HG03095 (cell line): ENCODE results near the gene PRKG1.
"Not testable (repeated sequence)": the region's sequence is repeated elsewhere in the genome, so short reads cannot be mapped to it uniquely, and the experiment has no call there.

ENCODE experiments used
- ATAC-seq: cut with Tn5 transposase; IDR thresholded peaks from one replicate; pipeline ENCODE4 v1.9.1; 2021; ENCODE audit warnings: moderate library complexity; ENCODE audit not compliant: unreplicated experiment

PRKG1 gene

DNA sequence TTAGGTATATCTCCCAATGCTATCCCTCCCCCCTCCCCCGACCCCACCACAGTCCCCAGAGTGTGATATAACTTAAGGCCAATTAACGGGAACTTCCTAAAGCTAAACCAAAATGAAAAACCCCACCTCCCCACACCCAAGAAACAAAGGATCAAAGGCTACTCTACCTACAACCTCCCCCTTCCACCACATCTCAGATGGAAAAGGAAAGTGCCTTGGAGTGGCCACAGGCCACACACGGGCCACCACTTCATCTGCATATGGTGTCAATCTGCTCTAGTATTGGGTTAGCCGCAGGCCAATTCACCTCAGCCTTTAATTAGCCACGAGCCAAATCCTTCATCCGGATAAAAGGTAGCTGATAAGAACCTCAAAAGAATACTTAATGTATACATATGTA is 605.6 kb downstream of the PRKG1 start:
- ATAC-seq: no peak

DNA sequence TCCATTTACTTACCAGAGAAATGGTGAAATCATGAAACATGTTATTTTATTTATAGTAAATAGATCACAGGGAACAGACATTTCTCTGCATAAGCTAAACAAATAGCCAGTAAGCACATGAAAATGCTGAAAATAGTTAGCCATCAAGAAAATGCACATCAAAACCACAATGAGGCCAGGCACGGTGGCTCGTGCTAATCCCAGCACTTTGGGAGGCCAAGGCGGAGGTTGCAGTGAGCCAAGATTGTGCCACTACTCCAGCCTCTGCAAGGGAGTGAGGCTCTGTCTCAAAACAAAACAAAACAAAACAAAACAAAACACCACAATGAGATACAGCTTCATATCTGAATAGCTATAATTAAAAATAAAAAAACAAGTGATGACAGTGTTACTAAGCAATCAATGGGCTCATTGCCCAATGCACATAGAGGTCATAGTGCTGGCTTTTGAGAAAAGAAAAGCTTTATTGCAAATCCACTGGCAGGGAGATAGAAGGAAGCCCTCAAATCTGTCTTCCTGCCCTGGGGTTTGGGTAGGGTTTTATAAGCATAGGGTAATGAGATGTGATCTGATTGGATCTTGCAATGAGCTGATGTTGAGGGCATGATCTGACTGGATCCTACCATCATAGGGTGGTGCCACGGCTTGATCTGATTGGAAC is 608.9 kb downstream of the PRKG1 start:
- no peak for ATAC-seq

DNA sequence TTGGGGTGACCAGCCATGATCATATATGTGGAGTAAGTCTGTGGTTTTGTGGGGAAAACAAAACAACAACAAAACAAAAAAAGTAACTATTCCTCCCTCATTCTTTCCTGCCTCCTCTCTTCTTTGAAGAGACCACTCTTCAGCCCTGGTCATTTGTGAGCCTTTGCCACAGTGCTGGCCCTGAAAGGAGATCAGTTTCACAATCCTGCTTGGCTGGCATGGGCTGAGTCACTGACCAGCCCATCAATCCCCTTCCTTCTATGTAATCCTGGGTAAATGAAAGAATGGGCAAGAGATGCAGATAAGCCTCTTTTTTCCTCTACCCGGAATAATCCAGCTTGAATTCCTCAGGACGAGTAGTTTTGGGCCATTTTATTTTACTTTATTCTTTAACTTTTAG is 611.5 kb downstream of the PRKG1 start:
- no peak for ATAC-seq

DNA sequence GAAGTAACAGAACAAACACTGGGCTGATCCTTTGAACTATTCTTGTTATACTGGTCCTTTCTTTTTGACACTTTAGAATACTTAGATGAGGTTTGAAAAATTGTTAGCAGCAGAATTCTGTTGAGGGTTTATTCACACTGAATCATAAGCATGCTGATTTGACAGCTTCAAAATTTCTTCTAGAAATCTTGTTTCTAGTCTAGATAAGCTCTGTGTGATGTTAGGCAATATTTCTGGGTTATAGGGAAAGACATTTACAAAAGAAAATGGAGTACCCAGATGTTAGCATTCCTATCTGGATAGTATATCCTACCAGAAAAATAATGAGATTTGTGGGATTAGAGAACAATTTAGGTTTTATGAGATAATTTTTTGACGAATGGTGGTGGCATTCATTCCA is 613.0 kb downstream of the PRKG1 start:
- no peak for ATAC-seq

DNA sequence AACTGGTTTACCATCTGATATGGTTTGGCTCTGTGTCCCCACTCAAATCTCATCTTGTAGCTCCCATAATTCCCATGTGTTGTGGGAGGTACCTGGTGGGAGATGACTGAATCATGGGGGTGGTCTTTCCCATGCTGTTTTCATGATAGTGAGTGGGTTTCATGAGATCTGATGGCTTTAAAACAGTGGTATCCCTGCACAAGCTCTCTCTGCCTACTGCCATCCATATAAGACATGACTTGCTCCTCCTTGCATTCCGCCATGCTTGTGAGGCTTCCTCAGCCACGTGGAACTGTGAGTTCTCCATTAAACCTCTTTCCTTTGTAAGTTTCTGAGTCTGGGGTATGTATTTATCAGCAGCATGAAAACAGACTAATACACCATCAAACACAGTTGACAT is 614.5 kb downstream of the PRKG1 start:
- not testable (repeated sequence) for ATAC-seq

DNA sequence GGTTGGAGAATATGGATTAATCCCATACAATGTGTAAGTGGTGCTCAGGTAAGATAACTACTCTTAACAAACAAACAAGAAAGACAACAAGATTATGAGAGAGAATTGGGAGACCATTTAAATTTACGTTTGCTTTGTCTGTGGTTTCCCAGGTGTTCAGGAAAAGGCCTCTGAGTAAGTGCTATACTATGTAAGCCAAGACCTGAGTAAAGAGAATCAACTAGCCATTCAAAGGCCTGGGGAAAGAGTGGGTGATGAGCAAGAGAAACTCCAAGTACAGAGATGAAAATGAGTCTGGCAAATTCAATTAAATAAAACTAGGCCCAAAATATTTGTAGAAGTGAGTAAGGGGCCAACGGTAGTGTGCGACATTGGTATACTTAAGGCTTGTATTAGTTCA is 615.2 kb downstream of the PRKG1 start:
- no peak for ATAC-seq

DNA sequence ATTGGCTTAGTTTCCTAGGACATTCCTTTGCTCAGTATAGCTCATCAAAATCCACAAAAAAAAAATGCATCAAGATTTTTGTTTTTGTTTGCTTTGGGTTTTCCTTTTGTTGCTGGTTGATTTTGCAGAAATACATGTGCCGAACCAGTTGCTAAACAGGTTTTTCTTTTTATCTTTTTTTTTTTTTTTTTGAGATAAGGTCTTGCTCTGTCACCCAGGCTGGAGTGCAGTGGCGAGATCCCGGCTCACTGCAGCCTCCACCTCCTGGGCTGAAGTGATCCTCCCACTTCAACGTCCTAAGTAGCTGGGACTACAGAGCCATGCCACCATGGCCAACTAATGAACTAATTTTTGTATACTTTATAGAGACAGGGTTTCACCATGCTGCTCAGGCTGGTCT is 616.8 kb downstream of the PRKG1 start:
- ATAC-seq: no peak

DNA sequence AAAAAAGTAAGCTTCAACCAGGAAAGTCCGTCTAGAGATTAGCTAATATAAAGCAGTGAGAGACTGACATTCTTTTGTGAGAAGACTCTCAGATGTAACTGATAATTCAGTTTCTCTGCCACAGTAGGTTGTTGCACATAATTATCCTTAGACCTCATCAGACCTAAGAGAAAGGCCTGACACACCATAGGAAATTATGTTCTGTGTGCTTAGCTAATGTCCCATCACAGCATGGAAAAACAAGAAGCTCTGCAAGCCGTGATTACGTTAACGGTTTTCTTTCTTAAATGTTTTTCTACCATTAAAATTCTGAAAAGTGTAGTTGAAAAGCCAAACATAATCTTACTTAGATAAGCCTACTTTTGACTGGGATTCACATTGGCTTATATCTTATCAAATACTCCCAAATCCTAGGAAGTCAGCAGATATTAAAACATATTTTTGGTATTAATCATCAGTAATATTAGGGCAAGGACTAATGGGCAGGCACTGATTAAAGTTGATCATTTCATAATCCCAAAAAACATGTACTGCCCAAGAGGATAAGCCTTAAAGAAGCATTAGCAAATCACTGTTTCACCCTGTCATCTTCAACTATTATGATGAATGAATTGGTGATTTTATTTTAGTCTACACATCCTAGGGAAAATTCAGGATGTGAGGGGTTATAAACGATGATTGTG is 619.9 kb downstream of the PRKG1 start:
- no peak for ATAC-seq

DNA sequence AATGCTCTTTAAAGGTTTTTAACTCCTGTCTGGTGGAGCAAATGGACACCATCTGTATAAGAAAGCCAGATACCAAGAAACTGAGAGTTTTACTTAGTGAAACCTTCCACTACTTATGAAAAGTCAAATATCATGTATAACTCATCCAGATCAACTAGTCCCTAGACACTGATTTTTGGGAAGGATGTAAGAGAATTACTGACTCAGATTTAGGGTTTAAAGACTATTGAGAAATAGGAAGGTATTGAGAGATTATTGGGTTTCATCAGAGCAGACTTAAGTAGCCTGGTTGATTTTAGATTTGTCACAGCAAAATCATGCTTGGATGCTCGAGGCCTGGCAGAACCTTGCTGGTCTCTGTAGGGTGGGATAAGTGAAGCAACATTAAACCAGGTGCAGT is 622.0 kb downstream of the PRKG1 start:
- ATAC-seq: no peak

DNA sequence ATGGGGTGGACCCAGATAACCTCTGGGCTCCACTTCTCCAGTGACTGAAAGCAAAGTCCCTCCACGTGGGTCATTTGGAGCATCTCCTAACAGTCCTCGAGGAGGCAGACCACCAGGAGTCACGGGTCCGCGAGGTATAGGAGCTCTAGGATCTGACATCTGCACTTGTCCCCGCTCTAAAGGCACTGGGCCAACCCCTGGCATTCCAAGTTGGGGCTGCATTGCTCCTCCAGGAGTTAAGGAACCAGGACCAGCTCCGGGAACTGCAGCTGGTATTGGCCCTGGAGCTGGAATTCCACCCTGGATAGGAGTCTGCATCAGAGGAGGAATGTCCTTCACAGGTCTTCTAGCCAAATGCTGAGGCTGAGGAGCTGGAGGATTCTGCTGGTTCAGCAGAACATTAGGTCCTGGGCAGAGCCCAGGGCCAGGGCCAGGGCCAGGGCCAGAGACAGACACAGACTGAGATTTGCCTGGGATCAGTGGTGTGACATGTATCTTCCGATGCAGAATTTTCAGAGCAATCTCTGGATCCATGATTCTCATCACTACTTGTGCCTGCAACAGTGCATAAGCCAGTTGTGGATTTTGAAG is 624.3 kb downstream of the PRKG1 start:
- ATAC-seq: no peak

DNA sequence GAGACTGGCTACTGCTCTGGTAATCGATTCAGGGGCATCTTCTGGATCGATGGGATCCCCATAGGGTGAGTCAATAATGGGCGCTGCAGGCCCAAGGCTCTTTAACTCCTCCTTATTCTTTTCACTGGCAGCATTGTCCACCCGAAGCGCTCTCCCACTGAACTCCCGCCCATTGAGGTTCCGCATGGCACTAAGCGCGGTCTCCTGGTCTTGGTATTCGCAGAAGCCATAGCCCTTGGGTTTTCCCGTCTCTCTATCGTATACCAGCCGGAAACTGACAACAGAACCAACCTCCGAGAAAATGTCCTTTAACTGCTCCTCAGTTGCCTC is 624.8 kb downstream of the PRKG1 start:
- ATAC-seq: peak; percentile 26

DNA sequence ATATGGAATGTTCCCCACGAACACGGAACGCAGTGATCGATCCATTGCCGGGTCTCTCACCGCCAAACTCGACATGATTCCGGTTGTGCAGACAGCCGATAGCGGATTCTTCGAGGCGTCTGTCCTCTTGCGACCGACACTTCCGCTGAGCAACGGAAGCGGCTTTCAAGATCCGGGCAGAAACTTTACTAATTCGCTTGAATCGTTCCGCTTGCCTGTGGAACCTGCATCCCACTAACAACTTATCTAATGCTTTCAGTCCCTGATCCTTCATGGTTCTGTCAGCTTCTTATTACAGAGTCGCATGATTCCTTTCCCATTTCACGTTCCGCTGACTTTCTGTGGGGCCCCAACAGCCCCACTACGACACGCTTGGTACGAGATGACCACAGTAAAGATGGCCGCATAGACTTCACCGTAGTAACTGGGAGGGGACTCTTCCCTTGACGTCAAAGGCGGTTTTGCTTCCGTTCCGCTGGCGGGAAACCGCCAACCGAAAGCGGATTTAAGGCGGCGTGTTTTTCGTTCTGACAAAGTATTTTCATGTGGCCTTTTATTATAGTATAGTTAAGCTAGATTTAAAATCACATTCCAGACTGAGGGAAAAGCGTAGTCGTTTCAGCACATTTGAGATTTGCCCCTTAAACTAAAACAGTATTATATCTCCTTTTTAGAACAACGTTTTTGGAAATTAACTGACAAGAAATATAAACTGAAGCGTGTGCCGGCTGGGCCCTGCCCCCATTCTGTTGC is 625.4 kb downstream of the PRKG1 start, which contains the start of gene CSTF2T:
Gene CSTF2T (minus strand): TSS at position 121 of the 753 bp plus-strand sequence. CDS start 46 bp downstream, at position 75.
- peak; percentile 91 for ATAC-seq

DNA sequence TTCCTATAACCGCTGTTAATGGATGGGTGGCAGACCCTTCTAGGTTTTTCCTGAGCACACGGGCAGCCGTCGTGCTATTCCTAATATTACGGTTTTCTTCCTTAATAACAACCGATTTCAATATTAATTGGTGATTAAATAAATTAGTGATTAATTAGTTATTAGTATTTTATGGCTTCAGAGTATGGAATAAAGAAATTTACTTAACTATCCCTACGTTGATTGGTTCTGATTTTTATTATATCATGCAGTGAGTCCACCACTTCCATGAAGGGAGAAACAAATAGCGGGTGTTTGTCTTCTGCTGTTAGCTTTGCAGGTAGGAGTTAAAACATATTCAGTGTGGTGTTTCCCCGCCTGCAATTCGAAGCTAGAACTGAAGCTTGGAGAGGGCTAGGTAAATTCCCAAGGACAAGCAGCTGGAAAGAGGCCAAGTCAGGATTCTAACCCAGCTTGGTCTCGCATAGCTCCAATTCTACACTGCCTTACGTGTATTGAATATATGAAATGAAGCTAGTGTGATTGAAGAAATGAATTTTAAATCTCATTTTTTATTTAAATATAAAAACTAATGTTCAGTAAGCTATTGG is 626.0 kb downstream of the PRKG1 start:
- no peak for ATAC-seq

DNA sequence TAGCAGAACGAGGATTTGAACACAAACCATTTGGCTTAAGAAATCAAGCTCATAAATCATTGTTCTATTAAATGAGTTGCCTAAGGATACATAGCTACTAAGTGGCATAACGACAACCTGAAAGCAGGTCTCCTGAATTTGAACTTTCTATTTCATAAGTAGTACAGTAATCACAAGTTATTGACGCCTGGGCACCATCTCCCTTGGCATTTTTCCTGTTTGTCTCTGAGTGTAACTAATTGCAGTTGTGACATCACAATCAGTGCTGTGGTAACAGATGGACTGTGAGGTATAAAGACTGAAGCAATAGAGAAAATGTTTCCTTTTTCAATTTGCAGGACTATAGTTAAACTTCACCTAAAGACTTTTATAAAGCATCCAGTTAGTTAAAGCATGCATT is 631.5 kb downstream of the PRKG1 start:
- ATAC-seq: no peak

DNA sequence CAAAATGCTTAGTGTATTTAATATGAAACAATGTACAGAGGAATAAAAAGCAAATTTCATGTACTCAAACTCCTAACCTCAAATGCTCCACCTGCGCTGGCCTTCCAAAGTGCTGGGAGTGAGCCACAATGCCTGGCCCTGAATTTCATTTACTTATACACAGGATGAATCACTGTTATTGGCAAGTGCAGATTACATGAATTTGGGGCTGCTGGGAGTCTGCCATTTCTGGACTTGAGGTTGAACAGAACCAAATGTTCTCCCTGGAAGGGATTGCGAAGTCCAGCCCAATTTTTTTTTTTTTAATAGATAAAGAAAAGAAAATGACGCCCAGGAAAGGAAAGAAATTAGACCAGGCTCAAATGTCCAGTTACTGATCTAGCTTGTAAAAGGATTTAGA is 631.9 kb downstream of the PRKG1 start:
- ATAC-seq: no peak

DNA sequence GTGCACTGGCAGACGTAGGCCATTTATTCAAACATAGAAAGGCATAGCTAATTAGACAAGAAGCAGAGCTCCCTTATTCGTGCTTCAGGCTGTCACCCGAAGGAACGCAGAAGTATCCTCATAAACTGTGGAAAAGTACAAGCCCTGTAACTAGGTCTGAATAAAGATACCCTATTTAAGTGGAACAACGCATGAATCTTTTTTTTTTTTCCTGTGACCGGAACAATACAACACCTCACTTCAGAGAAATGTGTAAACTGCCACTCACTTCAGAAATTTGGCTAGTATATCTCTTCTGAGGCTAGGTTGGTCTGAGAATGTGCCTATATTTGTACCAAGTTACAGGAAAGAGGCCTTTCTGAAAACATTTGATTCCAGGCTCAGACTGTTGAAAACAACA is 633.1 kb downstream of the PRKG1 start:
- ATAC-seq: no peak

DNA sequence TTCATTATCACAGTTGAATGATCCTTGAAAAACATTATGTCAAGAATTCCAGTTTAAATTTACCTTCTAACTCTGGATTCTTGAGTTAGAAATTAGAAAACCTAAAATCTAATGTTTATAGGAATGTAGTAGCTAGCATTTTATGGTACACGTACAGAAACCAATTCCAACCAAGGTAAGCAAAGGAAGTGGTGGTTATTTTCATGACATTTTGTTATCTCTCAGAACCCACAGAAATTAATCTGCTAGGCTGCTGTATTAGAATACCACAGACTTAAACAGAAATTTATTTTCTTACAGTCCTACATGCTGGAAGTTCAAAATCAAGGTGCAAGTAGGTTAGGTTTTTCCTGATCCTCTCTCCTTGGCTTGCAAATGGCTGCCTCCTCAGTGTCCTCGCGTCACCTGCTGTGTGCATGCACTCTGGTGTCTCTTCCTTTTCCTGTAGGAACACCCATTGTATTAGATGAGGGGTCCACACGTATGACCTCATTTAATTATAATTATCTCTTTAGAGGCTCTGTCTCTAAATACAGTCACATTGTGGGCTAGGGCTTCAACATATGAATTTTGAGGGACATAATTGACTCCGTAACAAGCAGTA is 633.6 kb downstream of the PRKG1 start:
- no peak for ATAC-seq

DNA sequence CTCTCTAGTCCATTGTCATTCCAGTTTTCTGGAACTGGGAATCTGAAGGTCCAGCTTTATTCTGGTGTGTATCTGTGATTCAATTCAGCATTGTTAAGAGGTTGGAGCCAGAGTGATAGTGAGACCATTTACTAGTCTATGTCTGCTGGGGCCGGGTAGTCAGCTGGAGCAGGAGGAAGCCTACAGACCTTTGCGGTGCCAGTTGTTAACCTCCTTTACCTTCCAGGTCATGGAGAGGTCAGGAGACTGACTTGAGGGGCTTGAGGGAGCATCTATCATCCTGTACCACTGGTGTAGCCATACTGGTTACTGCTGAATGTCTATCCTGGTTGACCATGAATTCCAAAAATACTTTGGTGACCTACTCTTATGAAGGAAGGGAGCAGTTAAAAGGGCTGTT is 634.3 kb downstream of the PRKG1 start:
- no peak for ATAC-seq

DNA sequence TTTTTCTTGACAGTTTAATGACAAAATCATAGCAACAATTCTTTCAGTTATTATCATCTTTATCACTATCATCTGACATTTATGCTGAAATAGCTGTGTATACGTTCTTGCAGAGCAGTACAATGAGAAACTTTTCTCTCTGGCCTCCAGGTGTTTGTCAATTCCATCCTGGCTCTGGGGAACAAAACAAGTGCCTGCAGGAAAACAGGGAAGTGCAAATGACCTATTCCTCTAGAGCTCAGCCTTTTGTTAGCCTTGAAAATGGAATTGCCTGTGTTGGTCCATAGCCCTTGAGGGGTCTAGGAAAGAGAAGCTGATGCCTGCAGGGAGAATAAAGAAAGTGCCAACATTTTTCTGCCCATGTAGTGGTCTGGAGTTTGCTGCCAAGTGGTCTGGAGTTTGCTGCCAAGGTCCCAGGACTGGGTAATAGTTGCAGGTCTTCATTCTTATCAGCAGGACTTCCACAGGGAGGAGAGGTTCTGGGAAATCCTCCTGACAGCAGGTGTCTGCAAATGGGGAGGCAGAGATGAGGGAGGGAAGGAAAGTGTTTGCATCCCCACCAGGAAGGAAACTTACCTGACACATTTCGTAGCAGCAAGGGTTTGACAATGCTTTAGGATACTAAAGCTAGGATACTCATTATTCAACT is 635.2 kb downstream of the PRKG1 start:
- ATAC-seq: no peak

DNA sequence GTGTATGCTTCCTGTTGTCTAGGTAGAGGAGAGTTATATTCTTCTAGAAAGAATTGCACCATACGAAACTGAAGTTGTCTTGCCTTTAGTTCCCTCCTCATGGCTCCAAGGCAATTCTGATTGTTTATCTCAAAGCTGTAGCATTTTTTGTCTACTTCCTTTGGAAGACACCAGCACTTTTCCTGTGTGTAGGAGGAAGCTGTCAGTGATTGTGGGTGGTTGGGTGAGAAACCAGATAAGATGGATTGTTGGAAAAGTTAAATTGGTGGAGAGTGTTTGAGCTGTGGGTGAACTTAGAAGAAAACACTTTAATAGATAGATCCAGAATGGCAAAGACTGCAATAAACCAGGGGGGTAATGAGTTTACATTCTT is 637.2 kb downstream of the PRKG1 start:
- ATAC-seq: no peak

DNA sequence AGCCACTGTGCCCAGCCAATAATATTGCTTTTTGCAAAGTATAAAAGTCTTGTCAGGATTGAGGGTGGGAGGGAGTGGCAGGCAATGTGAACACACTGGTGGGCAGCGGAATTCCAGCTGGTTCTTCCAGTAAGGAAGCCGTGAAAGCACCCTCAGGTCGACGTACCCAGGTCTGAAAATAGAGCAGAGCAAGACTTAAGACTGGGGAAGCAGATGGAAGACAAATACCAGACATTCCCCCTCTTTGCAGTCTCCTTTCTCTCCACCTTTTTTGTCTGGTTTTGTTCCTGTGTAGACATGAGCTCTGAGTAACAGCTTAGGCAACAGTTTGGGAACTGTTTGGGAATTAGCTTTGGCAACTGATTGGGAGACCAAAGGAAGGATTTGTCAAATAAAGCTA is 642.7 kb downstream of the PRKG1 start:
- ATAC-seq: no peak
